GM18870 (cell line): ENCODE data around the gene C12orf76.

ENCODE experiments used
- ATAC-seq: cut with Tn5 transposase; IDR thresholded peaks from one replicate; pipeline ENCODE4 v1.9.1; 2021; ENCODE audit warnings: moderate library complexity; ENCODE audit not compliant: unreplicated experiment

Gene C12orf76

GRCh38 chr12:109997393-109997792 is 50.9 kb downstream of the C12orf76 start:
- no peak for ATAC-seq

GRCh38 chr12:109996483-109996853 is 51.9 kb downstream of the C12orf76 start:
- ATAC-seq: no peak

- ATAC-seq: peak; percentile 46
Measured at GRCh38 chr12:109995686-109996482, 52.4 kb downstream of the C12orf76 start, which contains the start of gene GIT2. GIT2 (minus strand) TSS chr12:109996368; CDS start chr12:109996224, 144 bp downstream.

GRCh38 chr12:109995361-109995685 is 53.0 kb downstream of the C12orf76 start:
- ATAC-seq: no peak

GRCh38 chr12:109994401-109995175 is 53.7 kb downstream of the C12orf76 start:
- ATAC-seq: no peak

- ATAC-seq: no peak
Measured at GRCh38 chr12:109993091-109993490, 55.2 kb downstream of the C12orf76 start.

GRCh38 chr12:109991586-109991985 is 56.7 kb downstream of the C12orf76 start:
- ATAC-seq: no peak
